Duodenal mucosa (tissue), 2 donors: ENCODE data around the gene INO80D.
"Not testable (repeated sequence)": the region's sequence is repeated elsewhere in the genome, so short reads cannot be mapped to it uniquely, and the experiment has no call there.

Experiments
- H3K27ac ChIP-seq: one replicate; pipeline ENCODE4 v1.7.0; 2013; ENCODE audit warnings: low read depth, low read length
- H3K27me3 ChIP-seq, 2 donors: one replicate each; pipeline ENCODE4 v1.7.0; 2013; ENCODE audit warnings: low read length in 2 of 2, control low read depth in 1 of 2; ENCODE audit not compliant: insufficient read depth in 2 of 2, control insufficient read depth in 1 of 2
- H3K36me3 ChIP-seq, 2 donors: one replicate each; pipeline ENCODE4 v1.7.0; 2013; ENCODE audit warnings: low read length in 2 of 2, control low read depth in 1 of 2; ENCODE audit not compliant: insufficient read depth in 2 of 2, control insufficient read depth in 1 of 2
- H3K4me1 ChIP-seq, 2 donors: one replicate each; pipeline ENCODE4 v1.7.0; 2013; ENCODE audit warnings: low read length in 2 of 2, control low read depth in 1 of 2; ENCODE audit not compliant: insufficient read depth in 2 of 2, control insufficient read depth in 1 of 2
- H3K4me3 ChIP-seq, 2 donors: one replicate each; pipeline ENCODE4 v1.7.0; 2013; ENCODE audit warnings: low read length in 2 of 2, low read depth in 1 of 2
- H3K9ac ChIP-seq, 2 donors: one replicate each; pipeline ENCODE4 v1.7.0; 2013; ENCODE audit warnings: low read length in 2 of 2, low read depth in 1 of 2
- H3K9me3 ChIP-seq, 2 donors: one replicate each; pipeline ENCODE4 v1.7.0; 2013; ENCODE audit warnings: low read length in 2 of 2, control low read depth in 1 of 2; ENCODE audit not compliant: control insufficient read depth in 1 of 2

INO80D gene

GRCh38 chr2:206031950-206032567 lies 53.9 kb downstream of the INO80D start:
- H3K4me1 ChIP-seq: peaks cover 0 to 5% of the 10 kb centered on the region in 2 donors
- H3K9me3 ChIP-seq: no peaks in the 10 kb centered on the region
- H3K9ac ChIP-seq: no peak overlapping the region
- H3K4me3 ChIP-seq: no peak overlapping the region
- no peaks in the 10 kb centered on the region for H3K27me3 ChIP-seq
- peaks cover 3 to 32% of the 10 kb centered on the region in 2 donors for H3K36me3 ChIP-seq
- H3K27ac ChIP-seq: no peak overlapping the region

GRCh38 chr2:206031162-206031784 lies 54.7 kb downstream of the INO80D start:
- Histone ChIP-seq H3K4me3 (no peak overlapping the region), H3K9me3 (no peaks in the 10 kb centered on the region), H3K9ac (no peak overlapping the region), H3K36me3 (peaks cover 3 to 26% of the 10 kb centered on the region in 2 donors), H3K4me1 (peaks cover 0 to 5% of the 10 kb centered on the region in 2 donors), H3K27me3 (no peaks in the 10 kb centered on the region), H3K27ac (no peak overlapping the region)

DNA sequence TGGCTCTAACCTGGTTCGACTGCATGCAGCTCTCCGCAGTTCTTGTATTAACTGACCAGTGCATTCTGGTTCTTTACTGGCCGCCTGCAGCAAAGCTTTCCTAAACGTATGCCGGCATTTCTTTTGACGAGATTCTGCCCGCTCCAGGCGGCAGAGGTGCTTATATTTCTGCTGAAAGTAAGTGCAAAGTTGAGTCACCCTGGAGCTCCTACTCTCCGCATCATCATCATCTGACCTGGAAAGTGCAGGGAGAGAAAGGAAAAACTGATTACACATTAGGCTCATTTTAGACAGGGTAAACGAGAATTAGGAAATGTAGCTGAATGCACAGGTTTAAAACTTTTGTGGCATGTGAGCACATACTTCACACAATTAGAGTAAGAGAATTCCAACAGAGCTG lies 57.9 kb downstream of the INO80D start:
- no peak overlapping the region for H3K4me3 ChIP-seq
- H3K27me3 ChIP-seq: no peaks in the 10 kb centered on the region
- no peak overlapping the region for H3K27ac ChIP-seq
- peaks cover 3 to 26% of the 10 kb centered on the region in 2 donors for H3K36me3 ChIP-seq
- no peaks in the 10 kb centered on the region for H3K9me3 ChIP-seq
- peaks cover 0 to 5% of the 10 kb centered on the region in 2 donors for H3K4me1 ChIP-seq
- no peak overlapping the region for H3K9ac ChIP-seq

DNA sequence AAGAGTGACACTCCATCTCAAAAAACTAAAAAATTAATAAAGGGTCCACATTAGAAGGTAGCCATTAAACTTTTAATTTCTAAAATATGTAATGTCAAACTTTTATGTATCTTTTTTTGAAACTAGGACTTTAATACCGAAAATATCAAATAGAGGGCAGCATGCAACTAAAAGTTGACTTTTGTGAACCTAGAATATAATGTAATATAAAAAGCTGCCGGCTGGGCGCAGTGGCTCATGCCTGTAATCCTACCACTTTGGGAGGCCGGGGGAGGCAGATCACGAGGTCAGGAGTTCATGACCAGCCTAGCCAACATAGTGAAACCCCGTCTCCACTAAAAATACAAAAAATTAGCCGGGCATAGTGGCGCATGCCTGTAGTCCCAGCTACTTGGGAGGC lies 62.8 kb downstream of the INO80D start:
- H3K4me3 ChIP-seq: no peak overlapping the region

GRCh38 chr2:206020171-206020570 lies 65.8 kb downstream of the INO80D start:
- Histone ChIP-seq H3K27me3 (no peaks in the 10 kb centered on the region), H3K36me3 (peaks cover 18 to 42% of the 10 kb centered on the region in 2 donors), H3K4me1 (no peaks in the 10 kb centered on the region), H3K9ac (no peak overlapping the region), H3K4me3 (no peak overlapping the region), H3K9me3 (peaks cover 0 to 6% of the 10 kb centered on the region in 2 donors), H3K27ac (no peak overlapping the region)

More for the DNA sequence above, 62.8 kb downstream of the INO80D start:
- H3K27ac ChIP-seq: no peak overlapping the region
- H3K9me3 ChIP-seq: no peaks in the 10 kb centered on the region
- no peaks in the 10 kb centered on the region for H3K4me1 ChIP-seq
- no peaks in the 10 kb centered on the region for H3K27me3 ChIP-seq
- H3K9ac ChIP-seq: no peak overlapping the region
- peaks cover 14 to 22% of the 10 kb centered on the region in 2 donors for H3K36me3 ChIP-seq

GRCh38 chr2:206015746-206016145 lies 70.2 kb downstream of the INO80D start:
- not testable (repeated sequence) for H3K27me3 ChIP-seq, H3K9ac ChIP-seq, H3K4me3 ChIP-seq, H3K9me3 ChIP-seq, H3K27ac ChIP-seq, H3K4me1 ChIP-seq
- peaks cover 23 to 59% of the 10 kb centered on the region in 2 donors for H3K36me3 ChIP-seq

DNA sequence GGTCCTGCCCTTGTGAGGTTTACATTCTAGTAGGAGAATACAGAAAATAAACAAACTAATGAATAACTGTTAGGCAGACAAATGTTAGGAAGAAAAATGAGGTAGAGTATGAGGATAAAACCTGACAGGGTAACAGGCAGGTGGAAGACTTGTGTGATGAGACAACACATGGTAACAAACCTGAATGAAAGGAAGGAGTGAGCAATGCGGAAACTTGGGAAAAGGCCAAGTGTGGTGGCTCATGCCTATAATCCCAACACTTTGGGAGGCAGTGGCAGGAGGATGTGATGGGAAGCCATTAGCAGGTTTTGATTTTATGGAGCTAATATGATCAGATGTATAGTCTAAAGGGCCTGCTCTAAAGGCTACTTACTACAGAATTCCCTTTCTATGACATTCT lies 74.2 kb downstream of the INO80D start:
- no peaks in the 10 kb centered on the region for H3K27me3 ChIP-seq
- peaks cover 0 to 5% of the 10 kb centered on the region in 2 donors for H3K9me3 ChIP-seq
- no peaks in the 10 kb centered on the region for H3K4me1 ChIP-seq
- no peak overlapping the region for H3K9ac ChIP-seq
- H3K4me3 ChIP-seq: no peak overlapping the region
- H3K27ac ChIP-seq: no peak overlapping the region
- H3K36me3 ChIP-seq: peaks cover 12 to 57% of the 10 kb centered on the region in 2 donors

DNA sequence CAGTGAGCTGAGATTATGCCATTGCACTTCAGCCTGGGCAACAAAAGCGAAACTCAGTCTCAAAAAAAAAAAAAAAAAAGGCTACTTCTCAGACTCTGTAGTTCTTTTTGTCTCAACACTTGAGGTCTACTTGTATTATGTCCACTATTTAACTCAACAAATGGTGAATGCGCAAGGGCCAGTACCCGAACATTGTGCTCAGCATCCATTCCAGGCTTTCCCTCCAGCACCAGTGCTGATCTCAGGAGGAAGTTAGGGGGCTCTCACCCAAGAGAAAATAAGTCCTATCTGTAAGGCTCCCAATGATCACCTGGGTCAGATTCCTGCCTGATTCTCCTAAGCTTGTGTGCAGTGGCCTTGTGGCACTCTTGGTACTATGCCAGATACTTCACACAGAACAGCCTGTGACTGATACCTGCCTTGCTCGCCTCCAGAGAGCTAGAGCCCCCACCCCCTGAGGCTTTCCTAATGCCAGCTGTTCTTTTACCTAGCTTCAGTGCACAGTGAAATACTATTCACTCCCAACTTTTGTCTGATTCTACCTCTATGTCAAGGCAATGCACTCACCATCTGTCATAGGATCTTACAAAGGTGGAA lies 74.9 kb downstream of the INO80D start:
- H3K36me3 ChIP-seq: peaks cover 12 to 57% of the 10 kb centered on the region in 2 donors
- no peak overlapping the region for H3K27ac ChIP-seq
- no peaks in the 10 kb centered on the region for H3K4me1 ChIP-seq
- no peaks in the 10 kb centered on the region for H3K27me3 ChIP-seq
- no peak overlapping the region for H3K4me3 ChIP-seq
- H3K9ac ChIP-seq: no peak overlapping the region
- H3K9me3 ChIP-seq: no peaks in the 10 kb centered on the region

GRCh38 chr2:206004004-206004693 lies 81.8 kb downstream of the INO80D start:
- peaks cover 20 to 57% of the 10 kb centered on the region in 2 donors for H3K36me3 ChIP-seq
- H3K27me3 ChIP-seq: no peaks in the 10 kb centered on the region
- no peaks in the 10 kb centered on the region for H3K4me1 ChIP-seq
- H3K27ac ChIP-seq: no peak overlapping the region
- no peak overlapping the region for H3K9ac ChIP-seq
- no peak overlapping the region for H3K4me3 ChIP-seq
- H3K9me3 ChIP-seq: no peaks in the 10 kb centered on the region

DNA sequence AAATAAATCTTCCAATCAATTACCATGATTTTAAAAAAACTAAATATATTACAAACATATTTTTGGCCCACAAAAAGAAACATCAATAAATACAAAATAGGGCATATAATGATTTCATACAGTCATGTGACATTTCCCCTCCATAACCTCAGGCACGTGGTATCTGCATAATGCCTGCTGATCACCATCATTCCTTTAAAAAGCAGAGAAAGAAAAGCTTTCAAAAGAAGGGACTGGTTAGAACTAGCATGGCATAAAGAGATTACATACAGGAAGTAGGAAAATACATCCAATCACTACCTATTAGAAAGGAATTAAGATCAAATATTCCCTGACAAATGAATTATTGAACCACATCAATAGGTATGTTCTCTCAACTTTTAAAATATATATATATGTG lies 83.5 kb downstream of the INO80D start:
- H3K4me3 ChIP-seq: no peak overlapping the region
- H3K9me3 ChIP-seq: no peaks in the 10 kb centered on the region
- no peaks in the 10 kb centered on the region for H3K27me3 ChIP-seq
- H3K36me3 ChIP-seq: peaks cover 20 to 44% of the 10 kb centered on the region in 2 donors
- H3K4me1 ChIP-seq: peaks cover 0 to 9% of the 10 kb centered on the region in 2 donors
- H3K27ac ChIP-seq: no peak overlapping the region
- H3K9ac ChIP-seq: no peak overlapping the region
